Stimulated activated CD4-positive, alpha-beta T cell treated with anti-CD3 and anti-CD28 coated beads, Interleukin-15, amount 100 ng/mL, for 24 hours (primary cell): ENCODE data around the gene TEX261.
"Not testable (repeated sequence)": the region's sequence is repeated elsewhere in the genome, so short reads cannot be mapped to it uniquely, and the experiment has no call there.

Experiments used
- DNase-seq: peaks from one replicate; pipeline ENCODE4 v3.0.0-alpha.2; 2020

TEX261 gene

GRCh38 chr2:70994699-70995425 is at the start of gene TEX261:
Gene TEX261 (minus strand): TSS chr2:70994873. CDS start chr2:70994757, 116 bp downstream.
- peak; percentile 95 for DNase-seq

- no peak for DNase-seq
These were observed 49.1 kb upstream of the TEX261 start for GRCh38 chr2:71043531-71044407.

GRCh38 chr2:71042287-71042686 is 47.6 kb upstream of the TEX261 start:
- DNase-seq = no peak

GRCh38 chr2:71036296-71036695 is 41.6 kb upstream of the TEX261 start:
- not testable (repeated sequence) for DNase-seq

GRCh38 chr2:71023553-71024243 is 29.0 kb upstream of the TEX261 start:
- peak; percentile 82 for DNase-seq

- DNase-seq = not testable (repeated sequence)
These were observed 26.7 kb upstream of the TEX261 start for GRCh38 chr2:71021394-71021793.

- not testable (repeated sequence) for DNase-seq
These were observed 25.3 kb upstream of the TEX261 start for GRCh38 chr2:71019989-71020388.

GRCh38 chr2:71018625-71019024 is 24.0 kb upstream of the TEX261 start:
- DNase-seq = no peak

- not testable (repeated sequence) for DNase-seq
These were observed 17.1 kb upstream of the TEX261 start for GRCh38 chr2:71011786-71012185.

GRCh38 chr2:71008342-71008741 is 13.7 kb upstream of the TEX261 start:
- no peak for DNase-seq

GRCh38 chr2:71006955-71007799 is 12.5 kb upstream of the TEX261 start:
- no peak for DNase-seq

GRCh38 chr2:71006323-71006722 is 11.7 kb upstream of the TEX261 start:
- no peak for DNase-seq

- no peak for DNase-seq
These were observed 10.9 kb upstream of the TEX261 start for GRCh38 chr2:71005271-71006202.

- no peak for DNase-seq
These were observed 10.2 kb upstream of the TEX261 start for GRCh38 chr2:71004857-71005256.

- no peak for DNase-seq
These were observed 9.5 kb upstream of the TEX261 start for GRCh38 chr2:71003966-71004755.

- DNase-seq = no peak
These were observed 8.7 kb upstream of the TEX261 start for GRCh38 chr2:71003396-71003795.

GRCh38 chr2:71001981-71002570 is 7.4 kb upstream of the TEX261 start:
- no peak for DNase-seq

GRCh38 chr2:71001592-71001927 is 6.9 kb upstream of the TEX261 start:
- DNase-seq = no peak

GRCh38 chr2:71000780-71001591 is 6.3 kb upstream of the TEX261 start:
- DNase-seq = peak; percentile 90
